Adrenal gland (tissue), 12 donors: ENCODE results near the gene RNF130. TPM values are rescaled to one million over a fixed set of nuclear protein-coding genes. Genes with fewer than 3 reads are reported as not detected.
A peak's percentile ranks its signal among the peaks of the same experiment; 100 is the strongest.

Experiments
- DNase-seq, 7 donors: peaks; one replicate each; pipeline ENCODE4 v3.0.0-alpha.2; 2019 to 2020
- H3K27ac ChIP-seq, 5 donors: fragments of 200-600 bp; sonication (generic) in 4 of 5; 1 replicate in 3 of 5; 2 replicates in 2 of 5; pipeline versions ENCODE4 v1.5.1 to v1.8.0; 2016 to 2020; ENCODE audit warnings: mild to moderate bottlenecking in 1 of 5
- H3K27me3 ChIP-seq: fragments of 200-600 bp; 2 replicates; pipeline ENCODE4 v1.8.0; 2021
- H3K36me3 ChIP-seq, 2 donors: fragments of 200-600 bp; replicated peaks in 1 of 2; 1 replicate in 1 of 2; 2 replicates in 1 of 2; pipeline versions ENCODE4 v1.5.1 to v1.8.0; 2018 to 2022
- H3K4me1 ChIP-seq, 2 donors: fragments of 200-600 bp; replicated peaks in 1 of 2; 1 replicate in 1 of 2; 2 replicates in 1 of 2; pipeline versions ENCODE4 v1.5.1 to v1.8.0; 2018 to 2021
- H3K4me3 ChIP-seq, 4 donors: fragments of 200-600 bp; sonication (generic) in 3 of 4; one replicate each; pipeline ENCODE4 v1.5.1; 2016 to 2018
- H3K9me3 ChIP-seq, 3 donors: fragments of 200-600 bp; sonication (generic) in 1 of 3; replicated peaks in 1 of 3; 1 replicate in 2 of 3; 2 replicates in 1 of 3; pipeline versions ENCODE4 v1.5.1 to v1.8.0; 2016 to 2021
- CTCF ChIP-seq, 6 experiments: fragments of 450-650 bp in 4 of 6; fragments of 200-600 bp in 2 of 6; sonication (generic) in 1 of 6; IDR thresholded peaks; 1 replicate in 5 of 6; 2 replicates in 1 of 6; pipeline versions ENCODE4 v1.5.1 to v1.8.0; 2016 to 2021; ENCODE audit warnings: antibody characterized with exemption in 6 of 6, mild to moderate bottlenecking in 2 of 6, moderate library complexity in 1 of 6
- POLR2A ChIP-seq, 2 donors: fragments of 450-650 bp; IDR thresholded peaks; one replicate each; pipeline ENCODE4 v1.6.1; 2017; ENCODE audit warnings: antibody characterized with exemption in 2 of 2, mild to moderate bottlenecking in 2 of 2, moderate library complexity in 1 of 2
- WGBS, 4 donors: extraction: QIAGEN DNeasy Blood & Tissue Kit in 2 of 4; methylation state at CpG; one replicate each; pipeline versions ENCODE4 v1.1.5 to v1.1.7; 2013 to 2017; 5-methylcytosine and 5-hydroxymethylcytosine counted together
- intact Hi-C, 2 donors: fragments of 100-400 bp; cut with DNase I; formaldehyde crosslinking; loops; one replicate each; pipeline versions ENCODE4 v1.14.1 to v1.15.0; 2022 to 2023
- polyA plus RNA-seq, 3 donors: library from polyadenylated mRNA; stranded (reverse); fragments of 200-250 nt in 2 of 3; fragments of 350-450 nt in 1 of 3; fragmentation: Illumina TruSeq in 1 of 3; extraction: RNeasy Lipid Tissue Mini Kit (QIAGEN cat#74804) in 1 of 3; gene quantifications; one replicate each; pipeline ENCODE4 v1.2.3, GENCODE V29; 2013 to 2014
- total RNA-seq, 9 donors: library from RNA; depleted of rRNA in 4 of 9; stranded (reverse); fragments of >200 nt in 4 of 9; fragments of 120-200 nt in 1 of 9; fragmentation: NEBNext Ultra II Directional in 1 of 9; extraction: Animal tissue kit (Norgen Biotek cat#: 25700) in 1 of 9; gene quantifications; one replicate each; pipeline versions ENCODE4 v1.1.0 to v1.2.4, GENCODE V29; 2013 to 2023
- donor health status: healthy with polysubstance abuse.
- donor health status: Bipolar disorder and iron deficiency.
- donor health status: DM: yes; HTN: yes; CAD: no.
- donor health status: DM: no; HTN: no; CAD: no.
- donor health status: DM: no; HTN: no; CAD: no.
- donor health status: DM: yes; HTN: yes; CAD: no.

Gene RNF130
- total and polyA plus RNA-seq, 12 donors, result 36.8 to 138 (median 75.1) TPM

GRCh38 chr5:180116077-180116999 lies 44.8 kb upstream of the RNF130 start:
- 73 to 84% (median 81%) methylated on average over 20 to 31 of the region's 31 CpGs for WGBS, 4 donors
- intact Hi-C loops, result no loop called here

GRCh38 chr5:180115326-180116076 lies 43.9 kb upstream of the RNF130 start:
- intact Hi-C loops, result no loop called here
- no peaks in the 10 kb centered on the region for H3K36me3 ChIP-seq
- 76 to 91% (median 87%) methylated on average over 9 to 14 of the region's 14 CpGs for WGBS, 4 donors
- H3K9me3 ChIP-seq, result no peaks in the 10 kb centered on the region
- H3K4me1 ChIP-seq, result no peaks in the 10 kb centered on the region
- peak in 1 of 7 donors; percentile 8 for DNase-seq
- H3K27me3 ChIP-seq, result no peaks in the 10 kb centered on the region
- H3K27ac ChIP-seq, result no peak overlapping the region
- H3K4me3 ChIP-seq, result no peak overlapping the region
- TF ChIP-seq POLR2A (IDR thresholded peaks at IDR 0.05) (no peak), CTCF (IDR thresholded peaks at IDR 0.05) (no peak)

More at GRCh38 chr5:180116077-180116999, 44.8 kb upstream of the RNF130 start:
- H3K27ac ChIP-seq, result no peak overlapping the region
- no peak overlapping the region for H3K4me3 ChIP-seq
- H3K27me3 ChIP-seq, result no peaks in the 10 kb centered on the region
- H3K9me3 ChIP-seq, result no peaks in the 10 kb centered on the region
- TF ChIP-seq CTCF (IDR thresholded peaks at IDR 0.05) (no peak), POLR2A (IDR thresholded peaks at IDR 0.05) (no peak)
- H3K36me3 ChIP-seq, result no peaks in the 10 kb centered on the region
- H3K4me1 ChIP-seq, result no peaks in the 10 kb centered on the region
- DNase-seq, result peak in 1 of 7 donors; percentile 1

- intact Hi-C loops, result no loop called here
- no peaks in the 10 kb centered on the region for H3K4me1 ChIP-seq
- no peak overlapping the region for H3K4me3 ChIP-seq
- no peaks in the 10 kb centered on the region for H3K9me3 ChIP-seq
- DNase-seq, result peak in 1 of 7 donors; percentile 5
- TF ChIP-seq CTCF (IDR thresholded peaks at IDR 0.05) (no peak), POLR2A (IDR thresholded peaks at IDR 0.05) (no peak)
- H3K27me3 ChIP-seq, result no peaks in the 10 kb centered on the region
- no peaks in the 10 kb centered on the region for H3K36me3 ChIP-seq
- no peak overlapping the region for H3K27ac ChIP-seq
- 86 to 91% (median 87%) methylated on average over 17 to 23 of the region's 23 CpGs for WGBS, 4 donors
These were observed 42.9 kb upstream of the RNF130 start for GRCh38 chr5:180114304-180115003.
